HEK293T (cell line): Measurements from ENCODE around the gene CALD1.
"Not testable (repeated sequence)": the region's sequence is repeated elsewhere in the genome, so short reads cannot be mapped to it uniquely, and the experiment has no call there.

ENCODE experiments used
- BHLHE40 ChIP-seq: fragments of 450-650 bp; IDR thresholded peaks from 2 replicates; pipeline ENCODE4 v1.6.1; 2016; ENCODE audit warnings: mild to moderate bottlenecking, moderate library complexity, borderline replicate concordance
- ELF4 ChIP-seq: fragments of 450-650 bp; IDR thresholded peaks from 2 replicates; pipeline ENCODE4 v1.6.1; 2017; ENCODE audit warnings: antibody characterized with exemption
- FOXK2 ChIP-seq: fragments of 450-650 bp; IDR thresholded peaks from 2 replicates; pipeline ENCODE4 v1.6.1; 2016; ENCODE audit warnings: mild to moderate bottlenecking
- FOXM1 ChIP-seq: fragments of 450-650 bp; IDR thresholded peaks from 2 replicates; pipeline ENCODE4 v1.6.1; 2017; ENCODE audit warnings: mild to moderate bottlenecking, borderline replicate concordance
- HDGF ChIP-seq: fragments of 450-650 bp; IDR thresholded peaks from 2 replicates; pipeline ENCODE4 v1.6.1; 2017; ENCODE audit warnings: antibody characterized with exemption, borderline replicate concordance
- LEF1 ChIP-seq: fragments of 450-650 bp; IDR thresholded peaks from 2 replicates; pipeline ENCODE4 v1.6.1; 2017; ENCODE audit warnings: mild to moderate bottlenecking, borderline replicate concordance
- SUZ12 ChIP-seq: fragments of 450-650 bp; IDR thresholded peaks from 2 replicates; pipeline ENCODE4 v1.6.1; 2016; ENCODE audit warnings: mild to moderate bottlenecking
- TARDBP ChIP-seq: fragments of 450-650 bp; IDR thresholded peaks from 2 replicates; pipeline ENCODE4 v1.6.1; 2016

DNA sequence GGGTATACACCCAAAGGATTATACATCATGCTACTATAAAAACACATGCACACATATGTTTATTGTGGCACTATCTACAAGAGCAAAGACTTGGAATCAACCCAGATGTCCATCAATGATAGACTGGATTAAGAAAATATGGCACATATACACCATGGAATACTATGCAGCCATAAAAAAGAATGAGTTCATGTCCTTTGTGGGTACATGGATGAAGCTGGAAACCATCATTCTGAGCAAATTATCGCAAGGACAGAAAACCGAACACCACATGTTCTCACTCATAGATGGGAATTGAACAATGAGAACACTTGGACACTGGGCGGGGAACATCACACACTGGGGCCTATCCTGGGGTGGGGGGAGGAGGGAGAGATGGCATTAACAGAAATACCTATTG is 202.2 kb downstream of the CALD1 start:
- not testable (repeated sequence) for TF ChIP-seq TARDBP, SUZ12, FOXM1, HDGF, LEF1, BHLHE40, FOXK2, ELF4
